Measurements from ENCODE around the gene MPG.

GRCh38 chr16:101586-101985, 23.6 kb downstream of the MPG start:
- TF ChIP-seq CTCF (IDR thresholded peaks at IDR 0.05) (no peak), POLR2A (IDR thresholded peaks at IDR 0.05) (no peak), POLR2AphosphoS5 (IDR thresholded peaks at IDR 0.05) (no peak)

Measured in sigmoid colon (tissue), 4 donors.